Activated gamma-delta T cell treated with Interleukin-2 at 50 U/mL for 16 hours (primary cell): ENCODE measurements around the gene FOXC1.

Source experiments
- DNase-seq: peaks from one replicate; pipeline ENCODE4 v3.0.0-alpha.2; 2020

Gene FOXC1

GRCh38 chr6:1612974-1613306 lies 3.2 kb downstream of the FOXC1 start:
- no peak for DNase-seq

DNA sequence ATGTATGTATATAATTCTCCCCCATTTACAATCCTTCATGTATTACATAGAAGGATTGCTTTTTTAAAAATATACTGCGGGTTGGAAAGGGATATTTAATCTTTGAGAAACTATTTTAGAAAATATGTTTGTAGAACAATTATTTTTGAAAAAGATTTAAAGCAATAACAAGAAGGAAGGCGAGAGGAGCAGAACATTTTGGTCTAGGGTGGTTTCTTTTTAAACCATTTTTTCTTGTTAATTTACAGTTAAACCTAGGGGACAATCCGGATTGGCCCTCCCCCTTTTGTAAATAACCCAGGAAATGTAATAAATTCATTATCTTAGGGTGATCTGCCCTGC lies 3.6 kb downstream of the FOXC1 start:
- DNase-seq = no peak

DNA sequence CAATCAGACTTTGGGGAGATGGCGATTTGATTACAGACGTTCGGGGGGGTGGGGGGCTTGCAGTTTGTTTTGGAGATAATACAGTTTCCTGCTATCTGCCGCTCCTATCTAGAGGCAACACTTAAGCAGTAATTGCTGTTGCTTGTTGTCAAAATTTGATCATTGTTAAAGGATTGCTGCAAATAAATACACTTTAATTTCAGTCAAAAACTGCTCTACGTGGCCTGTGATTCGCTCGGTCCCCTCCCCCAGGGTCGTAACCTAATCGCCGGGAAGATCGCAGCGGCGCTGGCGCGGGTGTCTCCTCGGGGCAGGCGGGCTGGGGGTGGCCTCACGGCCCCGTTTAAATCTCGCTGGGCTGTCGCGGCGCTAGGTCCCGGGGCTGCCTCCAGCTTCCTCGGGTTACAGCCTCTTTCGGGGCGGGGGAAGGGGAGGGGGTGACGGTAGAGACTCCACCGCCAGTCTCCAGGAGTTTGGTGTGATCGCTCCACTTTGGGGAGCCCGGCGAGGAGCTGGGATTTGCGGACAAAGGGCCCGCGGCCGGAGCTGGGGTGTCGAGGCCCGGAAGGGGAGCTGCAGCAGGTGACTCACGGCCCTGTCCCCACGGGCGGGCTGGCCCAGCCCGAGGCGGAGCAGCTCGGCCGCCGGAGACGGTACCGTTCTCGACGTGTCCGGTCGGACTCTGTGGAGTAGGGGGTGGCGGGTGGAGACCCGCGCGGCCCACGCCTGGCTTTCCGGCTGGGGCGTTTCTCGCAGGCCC lies 4.2 kb downstream of the FOXC1 start:
- no peak for DNase-seq

DNA sequence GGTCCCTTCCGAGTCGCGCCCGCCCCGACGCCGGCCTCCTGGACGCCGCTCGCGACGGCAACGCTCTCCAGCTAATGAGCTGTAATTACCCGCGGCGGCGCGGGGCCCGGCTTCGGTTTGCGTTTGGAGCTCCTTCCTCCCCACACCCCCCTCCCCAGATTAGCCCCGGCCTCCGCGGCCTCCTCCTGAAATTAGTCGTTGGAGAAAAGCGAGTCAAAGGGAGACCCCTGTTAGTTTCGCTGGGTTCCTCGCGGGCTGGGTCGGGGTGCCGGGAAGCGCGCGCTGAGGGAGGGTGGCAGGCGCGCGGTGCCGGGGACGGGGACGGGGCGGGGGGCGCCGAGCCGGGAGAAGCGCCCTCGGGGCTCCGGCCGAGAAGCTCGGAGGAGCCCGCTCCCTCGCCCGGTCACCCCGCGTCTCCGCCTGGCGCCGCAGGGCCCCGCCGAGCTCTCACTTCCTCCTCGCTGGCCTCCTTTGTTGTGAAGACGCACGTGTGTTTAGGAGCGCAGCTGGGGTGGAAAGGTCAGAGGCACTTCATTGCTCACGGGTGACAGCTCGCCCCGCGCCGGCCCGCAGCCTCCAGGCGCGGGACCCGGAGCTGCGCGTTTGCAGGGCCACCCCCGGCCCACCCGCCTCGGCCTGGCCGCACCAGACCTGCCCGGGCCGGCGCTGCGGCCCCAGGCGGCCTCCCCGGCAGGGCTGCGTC lies 4.9 kb downstream of the FOXC1 start:
- no peak for DNase-seq

DNA sequence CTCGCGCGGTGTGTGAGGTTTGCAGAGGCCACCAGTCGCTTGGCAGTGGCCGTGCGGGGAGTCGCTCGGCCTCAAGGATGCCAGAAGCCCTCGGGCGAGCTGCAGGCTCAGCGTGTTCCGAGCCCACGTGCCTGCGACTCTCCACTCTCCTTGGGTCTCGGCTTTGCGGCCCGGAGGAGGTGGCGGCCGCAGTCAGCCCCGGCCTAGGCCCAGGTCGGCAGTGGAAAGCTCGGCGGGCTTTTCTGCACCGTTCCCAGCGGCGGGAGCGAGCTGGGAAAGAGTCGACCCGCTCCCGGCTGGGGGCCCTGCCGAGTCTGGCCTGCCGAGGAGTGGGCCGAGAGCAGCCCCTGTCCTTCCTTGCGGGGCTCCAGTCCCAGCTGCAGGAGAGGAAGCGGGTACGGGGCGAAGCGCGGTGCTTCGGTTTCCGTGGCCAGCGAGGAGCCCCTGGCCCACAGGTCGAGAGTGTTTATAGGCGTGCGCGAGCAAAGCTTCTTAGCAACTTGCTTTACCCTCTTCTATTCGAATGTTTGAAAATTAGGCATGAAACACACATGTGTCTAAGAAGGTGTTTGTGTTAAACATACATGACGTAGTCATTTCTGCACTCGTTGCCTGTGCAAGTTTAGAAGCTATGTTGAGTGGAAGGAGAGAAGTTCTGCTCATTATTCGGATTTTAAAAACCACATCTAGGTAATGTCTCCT lies 5.6 kb downstream of the FOXC1 start:
- DNase-seq = no peak

DNA sequence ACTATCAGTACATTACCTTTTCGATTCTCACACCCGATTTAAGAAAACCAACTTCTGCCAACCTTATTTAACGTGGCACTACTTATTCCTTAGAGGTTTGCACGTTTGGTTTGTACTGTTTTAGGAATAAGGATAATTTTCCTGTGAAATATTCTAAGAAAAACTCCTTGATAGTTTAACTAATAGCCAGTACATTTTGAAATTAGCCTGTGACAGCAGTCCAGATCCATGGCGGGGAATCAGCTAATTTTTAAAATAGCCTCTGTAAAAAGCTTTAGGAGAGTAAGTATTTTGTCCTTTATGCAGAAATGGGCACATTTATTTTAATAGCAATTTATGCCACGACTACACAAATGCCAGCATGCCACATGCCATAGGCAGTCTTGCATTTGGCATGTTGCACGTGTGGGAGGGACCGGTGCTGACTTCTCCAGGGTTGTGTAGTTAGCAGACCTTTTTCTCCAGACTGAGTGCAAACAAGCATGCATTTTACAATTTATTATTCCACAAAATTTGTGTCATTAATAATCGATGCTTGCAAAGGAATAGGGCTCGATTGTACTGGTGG lies 6.2 kb downstream of the FOXC1 start:
- no peak for DNase-seq

- DNase-seq = no peak
Observed at GRCh38 chr6:1616701-1617463, 7.2 kb downstream of the FOXC1 start.

- no peak for DNase-seq
Observed at GRCh38 chr6:1617466-1618310, 8.0 kb downstream of the FOXC1 start.

GRCh38 chr6:1618311-1619097 lies 8.8 kb downstream of the FOXC1 start:
- DNase-seq = no peak

DNA sequence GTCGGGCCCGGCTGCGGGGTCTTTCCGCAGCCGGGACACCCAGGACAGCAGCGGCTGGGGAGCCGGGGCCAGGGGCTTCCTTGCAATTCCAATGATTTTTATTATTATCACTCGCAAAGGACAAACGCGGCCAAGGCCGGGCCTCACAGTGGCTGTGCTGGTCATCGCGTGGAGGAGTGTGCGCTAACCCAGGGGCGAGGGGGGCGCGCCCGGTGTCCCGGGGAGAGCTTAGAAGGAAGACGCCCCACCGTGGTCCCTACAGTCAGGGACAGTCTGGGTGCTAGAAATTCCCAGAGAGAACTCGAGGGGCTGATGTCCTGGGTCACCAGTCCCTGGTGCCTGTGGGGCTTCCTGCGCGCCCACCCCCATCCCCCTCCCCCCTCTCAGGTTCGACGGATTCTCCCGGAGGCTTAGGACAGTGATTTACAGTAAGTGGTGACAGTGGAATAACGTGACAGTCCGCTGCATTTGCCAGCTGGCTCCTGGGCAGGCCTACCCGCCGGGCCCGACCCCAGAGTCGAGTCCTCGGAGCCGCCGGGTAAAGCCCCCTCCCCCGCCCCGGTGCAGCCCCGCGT lies 9.5 kb downstream of the FOXC1 start:
- DNase-seq = no peak

GRCh38 chr6:1619673-1620503 lies 10.2 kb downstream of the FOXC1 start:
- DNase-seq = no peak

GRCh38 chr6:1620504-1621069 lies 10.9 kb downstream of the FOXC1 start:
- DNase-seq = no peak

GRCh38 chr6:1621070-1621701 lies 11.5 kb downstream of the FOXC1 start:
- no peak for DNase-seq

DNA sequence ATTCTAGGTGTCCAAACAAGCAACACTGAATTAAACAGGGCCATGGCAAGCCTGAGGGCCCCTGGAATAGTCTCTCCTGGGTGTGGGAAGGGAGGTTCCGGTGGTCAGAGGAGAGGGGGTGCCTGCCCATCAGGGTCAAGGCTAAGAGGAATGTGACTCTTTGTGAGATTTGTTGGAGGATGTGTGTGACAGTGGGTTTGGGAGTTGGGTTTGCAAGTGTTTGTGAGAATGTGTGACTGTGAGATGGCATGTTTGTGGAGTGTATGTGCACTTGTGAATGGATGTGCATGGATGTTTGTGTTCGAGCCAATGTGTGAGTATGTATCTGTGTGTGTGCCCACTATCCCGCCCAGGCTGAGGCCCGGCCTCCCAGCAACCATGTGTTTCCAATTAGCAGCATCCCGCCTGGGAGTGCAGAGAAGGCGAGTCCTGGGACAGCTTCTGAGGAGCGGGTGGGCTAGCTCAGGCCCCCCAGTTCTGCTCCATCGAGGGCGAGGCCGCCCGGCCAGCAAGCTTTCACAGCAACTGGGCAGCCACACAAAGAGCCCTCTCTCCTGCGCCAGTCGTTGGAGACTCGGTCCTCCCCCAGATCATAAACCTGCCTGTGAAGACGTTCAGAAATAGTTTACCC lies 12.6 kb downstream of the FOXC1 start:
- DNase-seq = no peak

DNA sequence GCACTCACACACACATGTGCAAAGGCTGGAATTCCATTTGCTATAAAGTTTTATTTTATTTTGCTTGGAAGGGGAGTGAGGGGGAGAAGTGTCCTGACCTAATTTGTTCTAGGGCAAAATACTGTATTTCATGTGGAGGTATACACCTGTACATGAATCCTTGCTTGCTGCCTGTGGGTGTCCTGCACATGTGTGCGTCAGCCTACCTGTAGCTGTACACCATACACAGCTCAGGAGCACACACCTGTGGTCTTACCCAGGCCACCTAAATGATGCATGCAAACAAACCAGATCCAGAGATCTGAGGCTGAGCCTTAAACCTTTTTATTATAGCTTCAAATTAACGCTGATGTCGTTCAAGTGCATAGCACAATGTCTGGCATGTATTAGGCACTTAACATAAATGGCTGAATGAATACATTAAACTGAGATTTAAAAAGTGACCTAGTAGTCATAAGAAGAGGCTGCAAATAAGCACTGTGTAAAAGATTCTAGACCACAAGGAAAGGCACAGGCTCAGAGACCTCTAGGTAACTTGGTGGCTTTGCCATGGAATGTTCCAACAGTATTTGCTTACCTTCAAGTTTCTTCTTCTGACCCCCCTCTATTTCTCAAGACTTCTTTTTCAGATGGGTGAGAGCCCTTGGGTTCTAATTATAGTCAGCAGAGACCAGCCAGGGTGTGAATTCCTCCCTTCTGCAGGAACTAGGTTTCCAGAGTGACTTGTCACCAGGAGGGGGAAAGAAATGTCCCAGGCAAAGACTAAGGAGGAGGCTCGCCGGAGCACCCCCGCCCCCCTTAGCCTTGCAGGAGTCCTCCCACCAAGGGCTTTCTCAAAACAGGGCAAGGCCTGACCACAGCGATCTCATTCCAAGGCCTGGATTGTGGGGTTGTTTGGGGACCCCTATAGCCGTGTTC lies 13.4 kb downstream of the FOXC1 start:
- no peak for DNase-seq

GRCh38 chr6:1623769-1624057 lies 14.0 kb downstream of the FOXC1 start:
- no peak for DNase-seq

GRCh38 chr6:1624058-1624850 lies 14.5 kb downstream of the FOXC1 start:
- no peak for DNase-seq
